Cardiac muscle cell (in vitro differentiated cells and primary cell): ENCODE measurements around the gene ERBB4. TPM values are rescaled to one million over a fixed set of nuclear protein-coding genes. Genes with fewer than 3 reads are reported as not detected.

Source experiments
- DNase-seq, 2 donors: peaks; one replicate each; pipeline versions ENCODE4 v3.0.0 to v3.0.0-alpha.2; 2010 to 2017; ENCODE audit warnings: low read depth in 1 of 2, low spot score in 1 of 2
- H3K27ac ChIP-seq: fragments of 200-600 bp; sonication (generic); 2 replicates; pipeline ENCODE4 v1.5.1; 2016
- H3K27me3 ChIP-seq: fragments of 200-600 bp; sonication (generic); 2 replicates; pipeline ENCODE4 v1.6.0; 2016; ENCODE audit warnings: control low read depth
- H3K36me3 ChIP-seq: fragments of 200-600 bp; sonication (generic); 2 replicates; pipeline ENCODE4 v1.5.1; 2016; ENCODE audit warnings: control low read depth
- H3K4me1 ChIP-seq: fragments of 200-600 bp; sonication (generic); 2 replicates; pipeline ENCODE4 v1.8.1; 2017; ENCODE audit warnings: low read depth, mild to moderate bottlenecking, mixed run types
- H3K4me3 ChIP-seq: fragments of 200-600 bp; sonication (generic); 2 replicates; pipeline ENCODE4 v1.5.1; 2016; ENCODE audit warnings: mild to moderate bottlenecking
- H3K9me3 ChIP-seq: fragments of 200-600 bp; sonication (generic); 2 replicates; pipeline ENCODE4 v1.5.1; 2017; ENCODE audit warnings: low read depth, mild to moderate bottlenecking, control low read depth
- polyA plus RNA-seq: library from polyadenylated mRNA; unstranded; fragments of >200 nt; fragmentation: Nextera tagmentation; extraction: Ambion mirVana; gene quantifications from 2 replicates; pipeline ENCODE4 v1.2.1, GENCODE V29; 2016
- total RNA-seq: library from RNA; depleted of rRNA; stranded (reverse); fragments of >200 nt; gene quantifications from 2 replicates; pipeline ENCODE4 v1.2.3, GENCODE V29; 2016
- TF ChIP-seq, protein P1 (sequence below): IDR thresholded peaks from 2 replicates; pipeline ENCODE4 v1.5.1; 2012; ENCODE audit warnings: low read depth, mild to moderate bottlenecking, low read length

ERBB4 gene
- total and polyA plus RNA-seq, 2 experiments from 2014 or later: 38.1 to 42.1 TPM

DNA sequence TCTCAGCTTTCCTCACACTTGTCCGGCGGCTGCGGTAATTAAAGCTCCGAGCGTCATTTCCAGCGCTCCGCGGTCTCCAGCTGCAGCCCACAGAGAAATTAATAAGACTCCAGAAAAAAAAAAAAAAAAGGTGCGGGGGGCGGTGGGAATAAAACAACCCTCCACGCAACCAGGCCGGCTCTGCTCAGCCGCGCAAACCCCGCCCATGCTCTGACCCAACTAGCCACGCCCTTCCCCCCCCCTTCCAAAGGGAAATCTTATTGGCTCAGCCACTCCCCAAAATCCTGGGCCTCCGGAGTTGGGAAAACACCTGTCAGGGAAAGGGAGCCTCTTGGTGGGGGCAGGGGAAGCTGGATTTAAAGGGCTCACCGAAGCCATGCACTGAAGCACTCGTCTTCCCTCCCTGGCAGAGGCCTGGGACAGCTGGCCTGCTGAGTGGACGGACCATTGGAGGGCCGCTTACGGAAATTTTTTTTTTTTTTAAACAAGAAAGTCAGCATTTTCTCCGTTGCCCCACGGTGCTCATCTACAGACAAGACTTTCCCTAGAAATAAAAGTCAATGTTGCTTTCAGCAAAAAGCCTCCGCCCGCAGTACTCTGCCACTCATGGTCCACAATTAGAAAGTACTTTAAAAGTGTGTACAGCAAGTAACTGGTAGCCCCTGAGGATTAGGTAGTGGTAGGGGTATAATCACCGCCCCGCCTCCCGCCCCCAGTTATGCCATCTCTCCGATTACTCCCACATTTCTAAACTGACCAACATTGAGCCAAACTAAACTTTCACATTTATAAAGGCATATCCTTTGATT, 674 bp upstream of the ERBB4 start:
- Histone ChIP-seq H3K4me3 (peak overlapping the region; percentile 96), H3K27ac (peak overlapping the region; percentile 56), H3K9me3 (no peaks in the 10 kb centered on the region), H3K4me1 (peaks cover 22% of the 10 kb centered on the region), H3K36me3 (no peaks in the 10 kb centered on the region), H3K27me3 (peaks cover 20% of the 10 kb centered on the region)
- DNase-seq: peak in 1 of 2 donors; percentile 80
- TF ChIP-seq, protein P1, sequence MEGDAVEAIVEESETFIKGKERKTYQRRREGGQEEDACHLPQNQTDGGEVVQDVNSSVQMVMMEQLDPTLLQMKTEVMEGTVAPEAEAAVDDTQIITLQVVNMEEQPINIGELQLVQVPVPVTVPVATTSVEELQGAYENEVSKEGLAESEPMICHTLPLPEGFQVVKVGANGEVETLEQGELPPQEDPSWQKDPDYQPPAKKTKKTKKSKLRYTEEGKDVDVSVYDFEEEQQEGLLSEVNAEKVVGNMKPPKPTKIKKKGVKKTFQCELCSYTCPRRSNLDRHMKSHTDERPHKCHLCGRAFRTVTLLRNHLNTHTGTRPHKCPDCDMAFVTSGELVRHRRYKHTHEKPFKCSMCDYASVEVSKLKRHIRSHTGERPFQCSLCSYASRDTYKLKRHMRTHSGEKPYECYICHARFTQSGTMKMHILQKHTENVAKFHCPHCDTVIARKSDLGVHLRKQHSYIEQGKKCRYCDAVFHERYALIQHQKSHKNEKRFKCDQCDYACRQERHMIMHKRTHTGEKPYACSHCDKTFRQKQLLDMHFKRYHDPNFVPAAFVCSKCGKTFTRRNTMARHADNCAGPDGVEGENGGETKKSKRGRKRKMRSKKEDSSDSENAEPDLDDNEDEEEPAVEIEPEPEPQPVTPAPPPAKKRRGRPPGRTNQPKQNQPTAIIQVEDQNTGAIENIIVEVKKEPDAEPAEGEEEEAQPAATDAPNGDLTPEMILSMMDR: no peak

DNA sequence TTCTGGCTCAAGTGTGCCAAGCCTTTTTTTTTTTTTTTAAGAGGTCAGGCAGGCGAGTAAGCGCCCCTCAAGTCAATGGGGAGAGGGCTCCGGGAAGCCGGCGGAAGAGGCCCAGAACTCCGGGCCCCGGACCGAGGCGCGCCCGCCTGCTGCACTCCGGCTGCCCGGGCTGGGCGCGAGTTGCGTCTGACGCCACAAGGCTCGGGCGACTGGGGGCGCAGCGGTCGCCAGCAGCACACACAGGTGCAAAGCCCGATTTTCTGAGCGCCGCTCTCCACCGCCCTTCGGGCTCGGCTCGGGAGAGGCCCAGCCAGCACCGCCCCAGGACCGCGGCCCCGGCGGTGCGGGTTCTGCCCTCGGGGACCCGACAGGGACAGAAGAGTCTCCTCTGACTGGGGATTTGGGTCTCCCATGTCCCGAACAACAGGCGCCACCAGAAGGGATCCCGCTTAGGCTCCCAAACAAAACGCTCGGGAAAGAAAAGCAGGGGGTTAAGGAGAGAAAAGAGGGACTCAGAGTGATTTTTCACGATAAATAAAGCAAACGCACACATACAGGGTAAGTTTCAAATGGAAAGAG, 787 bp downstream of the ERBB4 start:
- DNase-seq: peak in 1 of 2 donors; percentile 74
- Histone ChIP-seq H3K27me3 (peaks cover 20% of the 10 kb centered on the region), H3K4me1 (peaks cover 28% of the 10 kb centered on the region), H3K36me3 (no peaks in the 10 kb centered on the region), H3K4me3 (peak overlapping the region; percentile 96), H3K27ac (peak overlapping the region; percentile 56), H3K9me3 (no peaks in the 10 kb centered on the region)
- TF ChIP-seq, protein P1: no peak

DNA sequence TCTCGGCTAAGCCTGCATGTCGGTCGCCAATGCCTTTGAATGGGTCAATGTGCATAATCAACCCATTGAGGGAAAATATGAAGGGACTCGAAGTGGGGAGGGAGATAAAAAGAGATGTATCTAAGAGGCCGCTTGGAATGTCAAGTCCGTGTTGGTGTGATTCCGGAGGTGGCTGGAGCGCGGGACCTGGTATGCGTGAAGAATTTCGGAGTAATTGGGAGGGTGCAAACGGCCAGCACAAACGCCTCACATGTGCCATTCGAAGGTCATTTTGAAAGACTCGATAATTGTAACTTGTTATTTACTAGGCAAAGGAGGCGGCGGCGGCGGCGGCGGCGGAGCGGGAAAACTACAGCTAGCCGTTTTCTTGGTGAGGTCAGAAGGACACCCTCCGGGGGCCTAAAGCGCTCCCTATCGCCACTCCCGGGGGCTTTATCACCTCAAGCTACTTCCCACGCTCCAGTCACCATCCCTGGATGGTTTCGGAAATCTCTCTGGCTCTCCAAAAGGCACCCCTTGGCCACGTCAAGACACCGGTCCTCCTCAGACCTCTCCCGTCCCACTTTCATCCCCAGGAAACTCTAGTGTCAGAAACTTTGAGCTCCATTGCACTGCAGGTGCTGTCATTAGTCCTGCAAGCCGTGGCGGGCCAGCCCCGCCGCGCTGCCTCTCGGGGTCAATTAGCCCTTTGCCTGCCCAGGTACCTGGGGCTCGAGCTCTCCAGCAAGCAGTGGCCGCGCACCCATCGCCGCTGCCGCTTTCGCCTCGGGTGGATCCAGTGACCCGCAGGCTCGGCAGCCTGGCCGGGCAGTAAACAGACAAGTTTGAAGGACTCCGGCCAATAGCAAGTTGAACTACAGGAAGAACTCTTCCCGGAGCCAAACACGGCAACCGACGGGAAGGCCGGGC, 1.5 kb downstream of the ERBB4 start:
- peaks cover 20% of the 10 kb centered on the region for H3K27me3 ChIP-seq
- H3K9me3 ChIP-seq: no peaks in the 10 kb centered on the region

DNA sequence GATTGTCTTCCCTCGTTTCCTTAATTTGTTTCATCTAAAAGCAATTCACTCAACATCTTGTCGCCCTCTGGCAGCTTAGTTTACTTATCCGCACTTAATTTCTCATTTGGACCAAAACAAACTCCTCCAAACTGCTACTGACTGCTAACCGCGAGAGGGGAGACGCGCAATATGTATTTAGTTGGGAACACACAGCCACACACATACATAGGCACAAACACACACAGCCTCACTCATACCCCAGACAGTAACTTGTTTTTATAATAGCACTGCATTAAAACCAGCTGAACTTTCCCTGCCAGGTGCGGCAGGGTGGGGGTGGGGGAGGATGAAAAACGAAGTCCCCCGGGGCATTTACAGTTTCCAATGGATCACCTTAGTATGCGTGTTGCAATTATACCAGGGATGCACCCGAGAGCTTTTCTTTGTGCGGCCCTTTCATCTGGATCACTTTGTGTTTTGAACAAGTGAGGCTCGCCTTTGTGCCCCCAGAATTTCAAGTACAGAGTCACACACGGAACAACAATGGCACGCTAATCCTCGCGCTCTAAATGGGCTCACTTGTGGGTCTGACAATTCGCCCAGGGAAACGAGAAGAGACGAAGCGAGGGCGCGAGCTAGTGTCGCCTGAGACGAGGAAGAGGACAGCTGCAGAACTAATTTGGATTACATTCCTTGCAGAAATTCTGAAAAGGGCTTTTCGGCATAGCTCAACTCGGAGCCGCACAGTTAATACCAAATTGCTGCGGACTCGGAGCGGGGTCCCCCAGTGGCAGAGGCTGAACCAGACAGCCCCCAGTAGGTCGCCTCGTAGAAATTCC, 2.4 kb downstream of the ERBB4 start:
- Histone ChIP-seq H3K27ac (peak overlapping the region; percentile 56), H3K36me3 (no peaks in the 10 kb centered on the region), H3K27me3 (peaks cover 20% of the 10 kb centered on the region), H3K4me1 (peaks cover 41% of the 10 kb centered on the region), H3K4me3 (peak overlapping the region; percentile 96), H3K9me3 (no peaks in the 10 kb centered on the region)
- TF ChIP-seq, protein P1: no peak
- DNase-seq: peak in 1 of 2 donors; percentile 45

More for the DNA sequence above, 1.5 kb downstream of the ERBB4 start:
- H3K4me3 ChIP-seq: peak overlapping the region; percentile 96
- no peaks in the 10 kb centered on the region for H3K36me3 ChIP-seq
- peak overlapping the region; percentile 56 for H3K27ac ChIP-seq
- TF ChIP-seq, protein P1: no peak
- peaks cover 34% of the 10 kb centered on the region for H3K4me1 ChIP-seq
- DNase-seq: peak; percentile 36 to 65
